Parathyroid adenoma (tissue), 2 donors: ENCODE results near the gene PHTF2.

Experiments
- H2AFZ ChIP-seq: fragments of 300-600 bp; sonication (generic); one replicate; pipeline ENCODE4 v1.7.0; 2017; ENCODE audit warnings: antibody characterized with exemption, mild to moderate bottlenecking
- H3K27ac ChIP-seq: fragments of 300-600 bp; sonication (generic); one replicate; pipeline ENCODE4 v1.7.0; 2017
- H3K27me3 ChIP-seq: fragments of 300-600 bp; sonication (generic); one replicate; pipeline ENCODE4 v1.7.0; 2017; ENCODE audit warnings: low read length; ENCODE audit not compliant: control insufficient read depth, insufficient read depth
- H3K36me3 ChIP-seq: fragments of 300-600 bp; sonication (generic); one replicate; pipeline ENCODE4 v1.7.0; 2017; ENCODE audit warnings: low read length; ENCODE audit not compliant: control insufficient read depth, insufficient read depth
- H3K4me1 ChIP-seq: fragments of 300-600 bp; sonication (generic); one replicate; pipeline ENCODE4 v1.7.0; 2017; ENCODE audit warnings: control low read depth
- H3K4me2 ChIP-seq: fragments of 300-600 bp; sonication (generic); one replicate; pipeline ENCODE4 v1.7.0; 2017; ENCODE audit warnings: low read length
- H3K4me3 ChIP-seq: fragments of 300-600 bp; sonication (generic); one replicate; pipeline ENCODE4 v1.7.0; 2017; ENCODE audit warnings: low read depth, low read length
- H3K79me2 ChIP-seq: fragments of 300-600 bp; sonication (generic); one replicate; pipeline ENCODE4 v1.7.0; 2017; ENCODE audit warnings: control low read depth
- H3K9ac ChIP-seq: fragments of 300-600 bp; sonication (generic); one replicate; pipeline ENCODE4 v1.7.0; 2017; ENCODE audit warnings: mild to moderate bottlenecking
- H3K9me3 ChIP-seq: fragments of 300-600 bp; sonication (generic); one replicate; pipeline ENCODE4 v1.7.0; 2017; ENCODE audit warnings: low read length; ENCODE audit not compliant: control insufficient read depth
- CTCF ChIP-seq: fragments of 300-600 bp; sonication (generic); IDR thresholded peaks from one replicate; pipeline ENCODE4 v1.7.0; 2017; ENCODE audit warnings: antibody characterized with exemption, mild to moderate bottlenecking
- donor health status: primary hyperparathyroidism.

Gene PHTF2

GRCh38 chr7:77800730-77801129 lies 2.2 kb downstream of the PHTF2 start:
- Histone ChIP-seq H3K9ac (no peak overlapping the region), H3K4me3 (no peak overlapping the region), H3K9me3 (no peaks in the 10 kb centered on the region), H3K4me1 (peaks cover 5% of the 10 kb centered on the region), H3K4me2 (no peak overlapping the region), H3K79me2 (peaks cover 16% of the 10 kb centered on the region), H2AFZ (no peak overlapping the region), H3K36me3 (no peaks in the 10 kb centered on the region), H3K27ac (no peak overlapping the region), H3K27me3 (no peaks in the 10 kb centered on the region)
- no peak for TF ChIP-seq CTCF

GRCh38 chr7:77802557-77803405 lies 4.2 kb downstream of the PHTF2 start:
- TF ChIP-seq CTCF: no peak
- H3K4me3 ChIP-seq: no peak overlapping the region
- no peak overlapping the region for H3K9ac ChIP-seq
- no peak overlapping the region for H3K27ac ChIP-seq
- no peaks in the 10 kb centered on the region for H3K27me3 ChIP-seq
- no peak overlapping the region for H3K4me2 ChIP-seq
- H3K36me3 ChIP-seq: no peaks in the 10 kb centered on the region
- no peak overlapping the region for H2AFZ ChIP-seq
- peaks cover 5% of the 10 kb centered on the region for H3K4me1 ChIP-seq
- peaks cover 6% of the 10 kb centered on the region for H3K9me3 ChIP-seq
- peaks cover 23% of the 10 kb centered on the region for H3K79me2 ChIP-seq

- no peak for TF ChIP-seq CTCF
- Histone ChIP-seq H3K4me1 (no peaks in the 10 kb centered on the region), H2AFZ (no peak overlapping the region), H3K79me2 (peaks cover 38% of the 10 kb centered on the region), H3K36me3 (no peaks in the 10 kb centered on the region), H3K4me2 (no peak overlapping the region), H3K9me3 (peaks cover 6% of the 10 kb centered on the region), H3K27me3 (no peaks in the 10 kb centered on the region), H3K27ac (no peak overlapping the region), H3K9ac (no peak overlapping the region), H3K4me3 (no peak overlapping the region)
Observed at GRCh38 chr7:77806425-77806824, 7.9 kb downstream of the PHTF2 start.

- H3K4me3 ChIP-seq: no peak overlapping the region
- H3K9ac ChIP-seq: no peak overlapping the region
- H3K9me3 ChIP-seq: peaks cover 6% of the 10 kb centered on the region
- no peak overlapping the region for H2AFZ ChIP-seq
- no peak for TF ChIP-seq CTCF
- H3K27ac ChIP-seq: no peak overlapping the region
- H3K4me2 ChIP-seq: no peak overlapping the region
- H3K4me1 ChIP-seq: peaks cover 5% of the 10 kb centered on the region
- H3K79me2 ChIP-seq: peaks cover 44% of the 10 kb centered on the region
- no peaks in the 10 kb centered on the region for H3K27me3 ChIP-seq
- H3K36me3 ChIP-seq: no peaks in the 10 kb centered on the region
Observed at GRCh38 chr7:77808517-77808916, 9.9 kb downstream of the PHTF2 start.
